Nucleus accumbens (tissue), 56 donors: ENCODE data around the gene G6PC3.
"Not testable (repeated sequence)": the region's sequence is repeated elsewhere in the genome, so short reads cannot be mapped to it uniquely, and the experiment has no call there.

ENCODE experiments used
- DNase-seq, 56 donors: peaks; one replicate each; lab custom pipeline; 2025; lab: John Stamatoyannopoulos, UW

The G6PC3 gene

GRCh38 chr17:44120281-44120680, 49.7 kb downstream of the G6PC3 start:
- not testable (repeated sequence) for DNase-seq

GRCh38 chr17:44120851-44121605, 50.5 kb downstream of the G6PC3 start:
- DNase-seq, result peak in 22 of 56 donors; percentile 15 to 60 (median 30)

GRCh38 chr17:44121997-44122815, 51.7 kb downstream of the G6PC3 start:
- DNase-seq, result peak in 1 of 56 donors; percentile 18

- DNase-seq, result peak in 7 of 56 donors; percentile 34 to 73 (median 52)
These were observed 52.4 kb downstream of the G6PC3 start for GRCh38 chr17:44122816-44123355.

GRCh38 chr17:44123356-44124117, 53.0 kb downstream of the G6PC3 start, which contains the start of gene HDAC5:
HDAC5 (minus strand) TSS chr17:44123641; CDS start chr17:44117515, 6,126 bp downstream.
- peak; percentile 66 to 99 (median 96) for DNase-seq

GRCh38 chr17:44124118-44124438, 53.5 kb downstream of the G6PC3 start:
- no peak for DNase-seq
